ENCODE data around the gene COA1.

The COA1 gene

DNA sequence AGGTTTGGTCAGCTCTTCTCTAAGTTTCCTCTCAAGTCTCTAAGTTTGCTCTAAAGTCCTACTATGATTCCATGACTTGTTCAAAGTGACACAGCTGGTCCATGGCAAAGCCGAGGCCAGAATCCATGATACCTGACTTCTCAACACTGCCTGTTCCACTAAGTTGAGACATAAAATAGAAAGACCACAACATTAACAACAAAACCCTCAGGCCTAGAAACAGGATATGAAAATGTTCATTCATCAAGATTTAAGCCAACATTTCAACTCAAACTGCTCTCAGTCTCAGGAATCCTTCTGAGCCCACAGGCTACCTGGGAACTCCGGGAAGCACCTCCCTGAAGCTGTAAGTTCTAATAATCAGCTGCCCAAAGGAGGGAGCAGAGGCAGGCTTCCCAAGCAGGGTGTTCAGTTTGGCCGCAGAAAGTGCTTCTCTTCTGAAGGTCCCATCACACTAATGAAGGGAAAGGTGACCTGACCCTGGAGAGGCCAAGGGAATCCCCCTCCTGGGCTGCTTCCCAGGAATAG, 83.6 kb downstream of the COA1 start:
- TF ChIP-seq, protein P1, sequence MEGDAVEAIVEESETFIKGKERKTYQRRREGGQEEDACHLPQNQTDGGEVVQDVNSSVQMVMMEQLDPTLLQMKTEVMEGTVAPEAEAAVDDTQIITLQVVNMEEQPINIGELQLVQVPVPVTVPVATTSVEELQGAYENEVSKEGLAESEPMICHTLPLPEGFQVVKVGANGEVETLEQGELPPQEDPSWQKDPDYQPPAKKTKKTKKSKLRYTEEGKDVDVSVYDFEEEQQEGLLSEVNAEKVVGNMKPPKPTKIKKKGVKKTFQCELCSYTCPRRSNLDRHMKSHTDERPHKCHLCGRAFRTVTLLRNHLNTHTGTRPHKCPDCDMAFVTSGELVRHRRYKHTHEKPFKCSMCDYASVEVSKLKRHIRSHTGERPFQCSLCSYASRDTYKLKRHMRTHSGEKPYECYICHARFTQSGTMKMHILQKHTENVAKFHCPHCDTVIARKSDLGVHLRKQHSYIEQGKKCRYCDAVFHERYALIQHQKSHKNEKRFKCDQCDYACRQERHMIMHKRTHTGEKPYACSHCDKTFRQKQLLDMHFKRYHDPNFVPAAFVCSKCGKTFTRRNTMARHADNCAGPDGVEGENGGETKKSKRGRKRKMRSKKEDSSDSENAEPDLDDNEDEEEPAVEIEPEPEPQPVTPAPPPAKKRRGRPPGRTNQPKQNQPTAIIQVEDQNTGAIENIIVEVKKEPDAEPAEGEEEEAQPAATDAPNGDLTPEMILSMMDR (IDR thresholded peaks at IDR 0.05; ENCODE audit: insufficient read depth, low read length) = no peak
- TF ChIP-seq POLR2AphosphoS5 (IDR thresholded peaks at IDR 0.05; ENCODE audit: low read depth) (no peak), SPI1 (IDR thresholded peaks at IDR 0.05; ENCODE audit: borderline replicate concordance, low read depth) (no peak), GABPA (IDR thresholded peaks at IDR 0.05; ENCODE audit: low read depth) (no peak)
- TF ChIP-seq, protein P2, sequence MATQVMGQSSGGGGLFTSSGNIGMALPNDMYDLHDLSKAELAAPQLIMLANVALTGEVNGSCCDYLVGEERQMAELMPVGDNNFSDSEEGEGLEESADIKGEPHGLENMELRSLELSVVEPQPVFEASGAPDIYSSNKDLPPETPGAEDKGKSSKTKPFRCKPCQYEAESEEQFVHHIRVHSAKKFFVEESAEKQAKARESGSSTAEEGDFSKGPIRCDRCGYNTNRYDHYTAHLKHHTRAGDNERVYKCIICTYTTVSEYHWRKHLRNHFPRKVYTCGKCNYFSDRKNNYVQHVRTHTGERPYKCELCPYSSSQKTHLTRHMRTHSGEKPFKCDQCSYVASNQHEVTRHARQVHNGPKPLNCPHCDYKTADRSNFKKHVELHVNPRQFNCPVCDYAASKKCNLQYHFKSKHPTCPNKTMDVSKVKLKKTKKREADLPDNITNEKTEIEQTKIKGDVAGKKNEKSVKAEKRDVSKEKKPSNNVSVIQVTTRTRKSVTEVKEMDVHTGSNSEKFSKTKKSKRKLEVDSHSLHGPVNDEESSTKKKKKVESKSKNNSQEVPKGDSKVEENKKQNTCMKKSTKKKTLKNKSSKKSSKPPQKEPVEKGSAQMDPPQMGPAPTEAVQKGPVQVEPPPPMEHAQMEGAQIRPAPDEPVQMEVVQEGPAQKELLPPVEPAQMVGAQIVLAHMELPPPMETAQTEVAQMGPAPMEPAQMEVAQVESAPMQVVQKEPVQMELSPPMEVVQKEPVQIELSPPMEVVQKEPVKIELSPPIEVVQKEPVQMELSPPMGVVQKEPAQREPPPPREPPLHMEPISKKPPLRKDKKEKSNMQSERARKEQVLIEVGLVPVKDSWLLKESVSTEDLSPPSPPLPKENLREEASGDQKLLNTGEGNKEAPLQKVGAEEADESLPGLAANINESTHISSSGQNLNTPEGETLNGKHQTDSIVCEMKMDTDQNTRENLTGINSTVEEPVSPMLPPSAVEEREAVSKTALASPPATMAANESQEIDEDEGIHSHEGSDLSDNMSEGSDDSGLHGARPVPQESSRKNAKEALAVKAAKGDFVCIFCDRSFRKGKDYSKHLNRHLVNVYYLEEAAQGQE (IDR thresholded peaks at IDR 0.05; ENCODE audit: insufficient replicate concordance, low read depth) = no peak
- H3K4me3 ChIP-seq (replicated peaks; ENCODE audit: insufficient read depth, low read length) = no peak overlapping the region
- no peak for DNase-seq (ENCODE audit: low read depth in 1 of 2, low spot score in 1 of 2)
- no peaks in the 10 kb centered on the region for H3K27me3 ChIP-seq (ENCODE audit: insufficient read depth, poor library complexity, severe bottlenecking)
- H3K27ac ChIP-seq (replicated peaks) = no peak overlapping the region

DNA sequence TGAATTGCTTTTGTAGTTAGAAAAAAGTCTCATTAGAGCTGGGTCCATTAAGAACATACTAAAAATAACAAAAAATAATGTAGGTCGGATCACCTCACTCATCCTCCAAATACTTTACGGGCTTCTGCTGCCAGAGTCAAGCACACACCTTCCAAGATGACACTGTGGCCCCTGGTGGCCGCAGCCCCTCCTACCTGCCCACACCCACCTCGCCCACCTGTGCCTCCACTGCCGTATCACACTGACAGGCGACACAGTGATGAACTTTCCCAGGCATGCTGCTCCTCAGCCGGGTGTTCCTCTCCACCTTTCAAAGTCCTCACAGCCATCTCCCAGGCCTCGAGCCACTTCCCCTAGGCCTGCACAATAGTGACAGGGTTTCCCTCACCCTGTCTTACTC, 85.5 kb downstream of the COA1 start:
- no peak overlapping the region for H3K27ac ChIP-seq (replicated peaks)
- DNase-seq (ENCODE audit: low read depth in 1 of 2, low spot score in 1 of 2) = no peak
- TF ChIP-seq, protein P2 (IDR thresholded peaks at IDR 0.05; ENCODE audit: insufficient replicate concordance, low read depth) = no peak
- H3K27me3 ChIP-seq (ENCODE audit: insufficient read depth, poor library complexity, severe bottlenecking) = no peaks in the 10 kb centered on the region
- H3K4me3 ChIP-seq (replicated peaks; ENCODE audit: insufficient read depth, low read length) = no peak overlapping the region

DNA sequence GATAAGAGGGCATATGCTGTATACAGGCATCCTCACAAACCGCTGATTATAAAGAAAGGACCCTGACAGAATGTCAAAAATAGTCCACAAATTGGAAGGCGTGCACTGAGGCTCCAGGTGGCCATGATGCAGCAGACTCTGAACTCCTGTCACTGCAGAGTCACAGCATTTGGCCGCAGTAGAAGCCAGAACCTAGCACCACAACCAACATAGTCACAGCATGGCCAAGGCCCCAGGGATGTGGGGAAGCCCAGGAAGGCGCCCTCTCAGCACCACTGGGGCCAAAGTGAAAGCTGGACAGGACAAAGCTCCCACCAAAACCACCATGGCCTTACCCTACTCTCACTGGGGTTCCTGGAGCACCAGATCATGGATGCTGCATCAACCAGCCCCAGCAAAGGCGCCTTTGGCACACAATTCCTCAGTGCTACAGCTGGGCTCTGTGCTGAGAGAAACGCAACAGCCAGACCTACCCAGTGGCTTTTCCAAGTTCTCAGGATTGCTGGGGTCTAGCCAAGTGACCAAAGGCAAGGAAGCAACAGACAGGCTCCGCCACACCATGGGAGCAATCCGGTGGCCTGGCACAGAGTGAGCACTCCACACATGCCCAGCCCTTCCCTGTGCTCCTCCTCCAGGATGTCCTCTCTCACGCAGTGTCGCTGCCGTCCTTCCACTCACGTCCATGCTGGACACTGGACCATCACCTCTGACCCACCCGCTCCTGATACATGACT, 86.3 kb downstream of the COA1 start:
- no peak overlapping the region for H3K27ac ChIP-seq (replicated peaks)
- TF ChIP-seq SPI1 (IDR thresholded peaks at IDR 0.05; ENCODE audit: borderline replicate concordance, low read depth) = no peak
- TF ChIP-seq, protein P2 (IDR thresholded peaks at IDR 0.05; ENCODE audit: insufficient replicate concordance, low read depth) = no peak
- TF ChIP-seq POLR2AphosphoS5 (IDR thresholded peaks at IDR 0.05; ENCODE audit: low read depth) = no peak; the same call in 1 of the 2 replicates
- TF ChIP-seq, protein P1 (IDR thresholded peaks at IDR 0.05; ENCODE audit: insufficient read depth, low read length) = no peak
- TF ChIP-seq GABPA (IDR thresholded peaks at IDR 0.05; ENCODE audit: low read depth) = no peak
- no peak for DNase-seq (ENCODE audit: low read depth in 1 of 2, low spot score in 1 of 2)
- no peak overlapping the region for H3K4me3 ChIP-seq (replicated peaks; ENCODE audit: insufficient read depth, low read length)
- no peaks in the 10 kb centered on the region for H3K27me3 ChIP-seq (ENCODE audit: insufficient read depth, poor library complexity, severe bottlenecking)
